Heart right ventricle (tissue), 16 donors: ENCODE measurements around the gene POLR3K. TPM values are rescaled to one million over a fixed set of nuclear protein-coding genes. Genes with fewer than 3 reads are reported as not detected.

ENCODE experiments used
- ATAC-seq, 8 donors: fragments of 200-7000 bp; cut with Tn5 transposase; one replicate each; pipeline ENCODE4 v1.9.1; 2020; ENCODE audit warnings: mild to moderate bottlenecking in 8 of 8, moderate library complexity in 8 of 8, moderate number of reproducible peaks in 1 of 8
- DNase-seq, 2 donors: peaks; one replicate each; pipeline ENCODE4 v3.0.0-alpha.2; 2020
- H3K27ac ChIP-seq, 10 donors: fragments of 200-600 bp; sonication (generic) in 2 of 10; one replicate each; pipeline versions ENCODE4 v1.5.0 to v1.8.0; 2020 to 2022; ENCODE audit warnings: mild to moderate bottlenecking in 3 of 10
- H3K27me3 ChIP-seq, 7 donors: fragments of 200-600 bp; one replicate each; pipeline ENCODE4 v1.8.0; 2021 to 2022; ENCODE audit warnings: mild to moderate bottlenecking in 2 of 7
- H3K36me3 ChIP-seq, 9 donors: fragments of 200-600 bp; sonication (generic) in 1 of 9; one replicate each; pipeline versions ENCODE4 v1.5.0 to v1.8.0; 2020 to 2022; ENCODE audit warnings: mild to moderate bottlenecking in 2 of 9
- H3K4me1 ChIP-seq, 9 donors: fragments of 200-600 bp; sonication (generic) in 1 of 9; one replicate each; pipeline versions ENCODE4 v1.5.0 to v1.8.0; 2020 to 2022; ENCODE audit warnings: mild to moderate bottlenecking in 4 of 9
- H3K4me3 ChIP-seq, 10 donors: fragments of 200-600 bp; sonication (generic) in 2 of 10; one replicate each; pipeline versions ENCODE4 v1.5.0 to v1.8.0; 2020 to 2022; ENCODE audit warnings: mild to moderate bottlenecking in 7 of 10, moderate library complexity in 2 of 10
- H3K9me3 ChIP-seq, 11 donors: fragments of 200-600 bp in 10 of 11; sonication (generic) in 2 of 11; one replicate each; pipeline versions ENCODE4 v1.5.0 to v1.8.0; 2013 to 2022; ENCODE audit warnings: mild to moderate bottlenecking in 2 of 11, control low read depth in 1 of 11, moderate library complexity in 1 of 11
- CTCF ChIP-seq, 9 donors: fragments of 200-600 bp; sonication (generic) in 2 of 9; IDR thresholded peaks; one replicate each; pipeline versions ENCODE4 v1.5.0 to v1.8.0; 2021 to 2022; ENCODE audit warnings: antibody characterized with exemption in 9 of 9, mild to moderate bottlenecking in 5 of 9, moderate library complexity in 1 of 9
- WGBS, 2 donors: extraction: QIAGEN DNeasy Blood & Tissue Kit; methylation state at CpG; one replicate each; pipeline ENCODE4 v1.1.7; 2013; ENCODE audit warnings: inconsistent platforms in 1 of 2; 5-methylcytosine and 5-hydroxymethylcytosine counted together
- intact Hi-C, 10 donors: fragments of 100-400 bp; cut with DNase I; formaldehyde crosslinking; loops; one replicate each; pipeline versions ENCODE4 v1.11.1 to v1.14.2; 2022
- polyA plus RNA-seq, 2 donors: library from polyadenylated mRNA; stranded (reverse); fragments of 200-250 nt; gene quantifications; one replicate each; pipeline ENCODE4 v1.2.3, GENCODE V29; 2013
- total RNA-seq, 10 donors: library from RNA; stranded (reverse); fragmentation: NEBNext Ultra II Directional in 3 of 10; extraction: Animal tissue kit (Norgen Biotek cat#: 25700) in 3 of 10; gene quantifications; one replicate each; pipeline versions ENCODE4 v1.2.1 to v1.2.4, GENCODE V29; 2021 to 2023
- donor health status: Arrhythmogenic right ventricular cardiomyopathy.
- donor health status: ischemic (EF 13 %, LVEDD 7.1; RV severe dilation, severe dysfunction).
- donor health status: healthy with polysubstance abuse.
- donor health status: DM: no; HTN: yes; CAD: no.
- donor health status: DM: no; HTN: no; CAD: no.
- donor health status: ischemic (EF 25% LVEDD 6.9; RV normal size, moderate dysfunction).
- donor health status: ischemic (EF 25% LVEDD 5.7; RV mildly dilated, moderate dysfunction).
- donor health status: healthy.
- donor health status: DM: yes; HTN: yes; CAD: no.
- donor health status: Ischemic cardiomyopathy.
- donor health status: ischemic (EF 35%, LVEDD 5.7; RV mildly dilated, moderate dysfunction).
- donor health status: nonischemic (EF 11% LVEDD 7.7; RV severe dilation, severe dysfunction).
- donor health status: DM: yes; HTN: yes; CAD: no.
- donor health status: PGD.
- donor health status: ischemic (EF 29% LVEDD 5.4; RV normal size, mild dysfunction).
- donor health status: nonischemic (EF 23%, LVEDD 6.1; RV moderate dilation, normal function).

Gene POLR3K
- total and polyA plus RNA-seq, 12 donors = 6.7 to 19.2 (median 10.5) TPM

DNA sequence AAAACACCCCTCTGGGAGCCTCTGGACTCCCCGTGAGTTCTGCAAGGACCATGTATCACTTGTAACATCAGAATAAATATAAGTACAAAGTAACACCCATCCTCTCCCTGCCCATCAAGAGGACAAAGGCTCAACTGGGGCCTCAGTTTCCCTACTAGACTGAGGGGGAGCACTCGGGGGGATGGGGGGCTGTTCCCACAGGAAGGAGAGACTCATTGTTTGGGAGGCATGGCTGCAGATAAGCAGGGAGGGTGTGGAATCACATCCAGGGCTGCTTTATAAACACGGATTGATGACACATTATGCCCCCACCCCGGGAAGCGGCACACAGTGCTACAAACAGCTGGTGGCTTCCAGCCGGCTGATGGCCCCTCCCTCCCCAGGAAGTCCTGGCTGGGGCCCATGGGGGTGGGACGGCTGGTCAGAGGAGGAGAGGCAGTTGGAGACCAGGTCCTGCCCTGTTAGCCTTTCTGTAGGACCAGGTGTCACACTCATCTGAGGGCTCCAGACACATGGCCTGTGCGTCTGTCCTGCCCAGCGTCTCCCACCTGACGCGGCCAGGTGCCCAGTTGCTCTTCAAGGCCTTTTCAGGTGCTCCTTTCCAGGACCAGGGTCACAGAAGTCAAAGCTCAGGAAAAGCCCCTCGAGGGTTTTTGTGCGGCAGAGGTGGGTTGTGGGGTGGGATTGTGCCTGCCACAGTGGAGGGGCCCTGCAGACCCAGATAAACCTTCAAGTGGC, 23.3 kb upstream of the POLR3K start:
- Histone ChIP-seq H3K27me3 (peaks cover 0 to 22% (median 0%) of the 10 kb centered on the region in 7 donors), H3K27ac (peak overlapping the region; percentile 94 to 99 (median 97)), H3K4me1 (peaks cover 38 to 73% (median 67%) of the 10 kb centered on the region in 9 donors), H3K9me3 (no peaks in the 10 kb centered on the region), H3K36me3 (peaks cover 0 to 23% (median 7%) of the 10 kb centered on the region in 9 donors), H3K4me3 (peak overlapping the region in 9 of 10 donors; percentile 69 to 98 (median 83))
- peak; percentile 31 to 74 (median 56) for ATAC-seq
- intact Hi-C loops = no loop called here
- peak; percentile 78 to 87 for DNase-seq
- 29 to 38% methylated on average over 13 of the region's 13 CpGs for WGBS, 2 donors
- TF ChIP-seq CTCF (IDR thresholded peaks at IDR 0.05) = no peak

GRCh38 chr16:75580-76501, 22.4 kb upstream of the POLR3K start:
- Histone ChIP-seq H3K27me3 (peaks cover 0 to 31% (median 0%) of the 10 kb centered on the region in 7 donors), H3K27ac (peak overlapping the region; percentile 94 to 99 (median 97)), H3K4me3 (peak overlapping the region in 3 of 10 donors; percentile 69 to 80 (median 78)), H3K9me3 (no peaks in the 10 kb centered on the region), H3K36me3 (peaks cover 0 to 18% (median 7%) of the 10 kb centered on the region in 9 donors), H3K4me1 (peaks cover 43 to 81% (median 76%) of the 10 kb centered on the region in 9 donors)
- TF ChIP-seq CTCF (IDR thresholded peaks at IDR 0.05) = peak in 7 of 9 donors; percentile 13 to 44 (median 24)
- WGBS, 2 donors = 28 to 45% methylated on average over 11 of the region's 11 CpGs
- ATAC-seq = peak; percentile 8 to 42 (median 30)
- peak; percentile 80 to 84 for DNase-seq
- intact Hi-C loops = no loop called here

DNA sequence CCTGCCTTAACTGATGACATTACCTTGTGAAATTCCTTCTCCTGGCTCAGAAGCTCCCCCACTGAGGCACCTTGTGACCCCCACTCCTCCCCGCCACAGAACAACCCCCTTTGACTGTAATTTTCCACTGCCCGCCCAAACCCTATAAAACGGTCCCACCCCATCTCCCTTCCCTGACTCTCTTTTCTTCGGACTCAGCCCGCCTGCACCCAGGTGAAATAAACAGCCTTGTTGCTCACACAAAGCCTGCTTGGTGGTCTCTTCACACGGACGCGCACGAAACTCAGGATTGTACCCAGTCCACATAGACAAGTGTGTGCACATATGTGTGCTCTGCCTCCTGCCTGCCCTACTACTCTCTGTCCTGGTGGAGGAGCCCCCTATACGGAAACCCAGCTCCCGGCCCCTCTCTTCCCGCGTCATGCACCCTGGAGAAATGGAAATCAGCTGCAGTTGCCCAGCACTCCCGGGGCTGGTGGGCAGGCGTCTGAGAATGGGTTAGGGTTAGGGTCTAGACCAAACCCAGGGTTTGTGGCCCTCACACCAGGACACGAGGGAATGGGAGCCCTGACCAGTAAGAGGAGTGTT, 21.4 kb upstream of the POLR3K start:
- DNase-seq (no peak), ATAC-seq (no peak)
- H3K9me3 ChIP-seq = no peaks in the 10 kb centered on the region
- no peak for TF ChIP-seq CTCF (IDR thresholded peaks at IDR 0.05)
- peaks cover 48 to 90% (median 86%) of the 10 kb centered on the region in 9 donors for H3K4me1 ChIP-seq
- H3K27me3 ChIP-seq = peaks cover 0 to 39% (median 0%) of the 10 kb centered on the region in 7 donors
- H3K36me3 ChIP-seq = peaks cover 0 to 8% (median 4%) of the 10 kb centered on the region in 9 donors
- intact Hi-C loops = no loop called here
- peak overlapping the region in 1 of 10 donors; percentile 69 for H3K4me3 ChIP-seq
- WGBS, 2 donors = 85 to 86% methylated on average over 16 of the region's 16 CpGs
- peak overlapping the region; percentile 94 to 99 (median 97) for H3K27ac ChIP-seq
